Measurements from ENCODE around the gene INTS3. TPM values are rescaled to one million over a fixed set of nuclear protein-coding genes. Genes with fewer than 3 reads are reported as not detected.
A peak's percentile ranks its signal among the peaks of the same experiment; 100 is the strongest.

The INTS3 gene
- total RNA-seq, 2 donors from 2014 or later, result 63.8 to 68.8 TPM

DNA sequence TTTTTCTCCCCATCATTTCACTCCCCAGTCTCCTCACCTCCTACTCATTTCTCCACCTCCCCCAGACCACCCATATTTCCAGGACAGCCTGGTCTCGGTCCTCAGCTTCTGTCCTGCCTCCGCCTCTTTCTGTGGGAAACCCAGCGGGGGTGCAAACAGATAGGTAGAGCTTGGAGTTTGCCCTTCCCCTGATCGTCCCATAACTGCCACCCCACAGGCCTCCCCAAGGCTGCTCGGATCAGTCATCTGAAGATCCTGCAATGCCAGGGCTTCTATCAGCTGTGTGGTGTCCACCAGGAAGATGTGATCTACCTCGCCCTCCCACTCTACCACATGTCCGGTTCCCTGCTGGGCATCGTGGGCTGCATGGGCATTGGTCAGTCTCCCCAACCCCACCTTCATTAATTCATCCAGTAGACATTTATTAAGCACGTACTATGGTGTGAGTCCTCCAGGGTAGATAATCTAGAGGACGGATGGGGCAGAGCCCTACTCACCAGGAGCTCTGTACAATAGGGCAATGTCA, 49.1 kb downstream of the INTS3 start:
- Histone ChIP-seq H3K27ac (peak overlapping the region; percentile 83 to 91), H3K27me3 (replicated peaks; ENCODE audit: insufficient read depth) (no peaks in the 10 kb centered on the region), H3K36me3 (peaks cover 14% of the 10 kb centered on the region), H3K4me3 (peak overlapping the region; percentile 86), H3K4me1 (ENCODE audit: control insufficient read depth in 1 of 2, low read depth in 2 of 2) (peaks cover 35 to 69% of the 10 kb centered on the region in 2 donors), H3K9me3 (no peaks in the 10 kb centered on the region)
- TF ChIP-seq, protein P1, sequence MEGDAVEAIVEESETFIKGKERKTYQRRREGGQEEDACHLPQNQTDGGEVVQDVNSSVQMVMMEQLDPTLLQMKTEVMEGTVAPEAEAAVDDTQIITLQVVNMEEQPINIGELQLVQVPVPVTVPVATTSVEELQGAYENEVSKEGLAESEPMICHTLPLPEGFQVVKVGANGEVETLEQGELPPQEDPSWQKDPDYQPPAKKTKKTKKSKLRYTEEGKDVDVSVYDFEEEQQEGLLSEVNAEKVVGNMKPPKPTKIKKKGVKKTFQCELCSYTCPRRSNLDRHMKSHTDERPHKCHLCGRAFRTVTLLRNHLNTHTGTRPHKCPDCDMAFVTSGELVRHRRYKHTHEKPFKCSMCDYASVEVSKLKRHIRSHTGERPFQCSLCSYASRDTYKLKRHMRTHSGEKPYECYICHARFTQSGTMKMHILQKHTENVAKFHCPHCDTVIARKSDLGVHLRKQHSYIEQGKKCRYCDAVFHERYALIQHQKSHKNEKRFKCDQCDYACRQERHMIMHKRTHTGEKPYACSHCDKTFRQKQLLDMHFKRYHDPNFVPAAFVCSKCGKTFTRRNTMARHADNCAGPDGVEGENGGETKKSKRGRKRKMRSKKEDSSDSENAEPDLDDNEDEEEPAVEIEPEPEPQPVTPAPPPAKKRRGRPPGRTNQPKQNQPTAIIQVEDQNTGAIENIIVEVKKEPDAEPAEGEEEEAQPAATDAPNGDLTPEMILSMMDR (IDR thresholded peaks at IDR 0.05), result no peak
- ATAC-seq (ENCODE audit: insufficient number of reproducible peaks, low FRiP score, low read depth) (no peak), DNase-seq (ENCODE audit: low spot score) (no peak)

DNA sequence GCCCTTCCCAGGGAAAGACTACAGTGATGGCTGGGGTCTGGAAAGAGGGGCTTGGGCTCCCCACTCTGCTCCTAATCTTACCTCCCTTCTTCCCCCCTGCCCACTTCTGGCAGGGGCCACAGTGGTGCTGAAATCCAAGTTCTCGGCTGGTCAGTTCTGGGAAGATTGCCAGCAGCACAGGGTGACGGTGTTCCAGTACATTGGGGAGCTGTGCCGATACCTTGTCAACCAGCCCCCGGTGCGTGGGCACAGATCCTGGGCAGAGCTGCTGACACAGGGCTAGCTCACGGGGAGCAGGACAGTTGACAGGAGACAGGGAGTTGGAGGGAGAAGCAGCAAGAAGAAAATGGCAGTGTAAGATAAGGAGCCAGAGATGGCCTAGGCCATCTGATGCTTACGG, 49.8 kb downstream of the INTS3 start:
- Histone ChIP-seq H3K4me1 (ENCODE audit: control insufficient read depth in 1 of 2, low read depth in 2 of 2) (peaks cover 40 to 77% of the 10 kb centered on the region in 2 donors), H3K27ac (peak overlapping the region; percentile 83 to 91), H3K36me3 (peaks cover 8% of the 10 kb centered on the region), H3K27me3 (replicated peaks; ENCODE audit: insufficient read depth) (no peaks in the 10 kb centered on the region), H3K4me3 (peak overlapping the region; percentile 86), H3K9me3 (no peaks in the 10 kb centered on the region)
- ATAC-seq (ENCODE audit: insufficient number of reproducible peaks, low FRiP score, low read depth), result no peak
- TF ChIP-seq, protein P1 (IDR thresholded peaks at IDR 0.05), result no peak
- DNase-seq (ENCODE audit: low spot score), result peak; percentile 62

DNA sequence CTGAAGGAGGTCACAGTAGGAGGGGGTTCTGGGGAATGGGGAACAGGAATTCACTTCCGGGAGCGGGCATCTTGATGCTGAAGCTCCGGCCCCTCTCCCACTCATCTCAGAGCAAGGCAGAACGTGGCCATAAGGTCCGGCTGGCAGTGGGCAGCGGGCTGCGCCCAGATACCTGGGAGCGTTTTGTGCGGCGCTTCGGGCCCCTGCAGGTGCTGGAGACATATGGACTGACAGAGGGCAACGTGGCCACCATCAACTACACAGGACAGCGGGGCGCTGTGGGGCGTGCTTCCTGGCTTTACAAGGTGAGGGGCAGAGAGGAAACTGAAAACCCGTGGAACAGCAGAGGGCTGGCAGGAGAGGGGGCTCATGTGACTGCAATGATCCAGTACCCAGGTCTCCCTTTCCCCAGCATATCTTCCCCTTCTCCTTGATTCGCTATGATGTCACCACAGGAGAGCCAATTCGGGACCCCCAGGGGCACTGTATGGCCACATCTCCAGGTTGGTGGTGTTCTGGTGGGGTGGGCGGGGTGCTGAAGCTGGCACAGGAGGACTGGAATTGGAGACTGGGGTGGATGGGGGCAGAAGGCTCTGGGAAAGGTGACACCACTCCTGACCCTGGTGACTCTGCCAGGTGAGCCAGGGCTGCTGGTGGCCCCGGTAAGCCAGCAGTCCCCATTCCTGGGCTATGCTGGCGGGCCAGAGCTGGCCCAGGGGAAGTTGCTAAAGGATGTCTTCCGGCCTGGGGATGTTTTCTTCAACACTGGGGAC, 50.4 kb downstream of the INTS3 start:
- peak overlapping the region; percentile 86 for H3K4me3 ChIP-seq

DNA sequence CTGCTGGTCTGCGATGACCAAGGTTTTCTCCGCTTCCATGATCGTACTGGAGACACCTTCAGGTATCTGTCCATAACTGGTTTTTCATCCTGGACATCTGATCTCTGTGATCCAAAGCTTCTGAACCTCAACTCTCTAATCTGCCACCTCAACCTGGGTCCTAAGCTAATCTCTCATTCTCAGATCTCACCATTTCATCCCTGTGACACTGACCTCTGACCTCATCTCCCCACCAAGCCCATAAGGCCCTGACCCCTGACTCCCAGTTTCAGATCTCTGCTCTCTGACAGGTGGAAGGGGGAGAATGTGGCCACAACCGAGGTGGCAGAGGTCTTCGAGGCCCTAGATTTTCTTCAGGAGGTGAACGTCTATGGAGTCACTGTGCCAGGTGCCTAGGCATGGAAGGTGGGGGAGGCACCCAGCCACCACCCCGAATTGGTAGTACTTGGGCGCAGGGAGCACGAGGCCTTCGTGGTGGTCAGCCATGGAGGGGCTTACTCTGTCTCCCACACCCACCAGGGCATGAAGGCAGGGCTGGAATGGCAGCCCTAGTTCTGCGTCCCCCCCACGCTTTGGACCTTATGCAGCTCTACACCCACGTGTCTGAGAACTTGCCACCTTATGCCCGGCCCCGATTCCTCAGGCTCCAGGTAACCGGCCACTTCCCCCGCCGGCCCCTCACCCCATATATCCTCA, 51.1 kb downstream of the INTS3 start:
- no peaks in the 10 kb centered on the region for H3K27me3 ChIP-seq (replicated peaks; ENCODE audit: insufficient read depth)
- H3K27ac ChIP-seq, result peak overlapping the region; percentile 46 to 83
- no peak overlapping the region for H3K4me3 ChIP-seq
- peaks cover 38 to 72% of the 10 kb centered on the region in 2 donors for H3K4me1 ChIP-seq (ENCODE audit: control insufficient read depth in 1 of 2, low read depth in 2 of 2)
- no peaks in the 10 kb centered on the region for H3K9me3 ChIP-seq
- DNase-seq (ENCODE audit: low spot score) (no peak), ATAC-seq (ENCODE audit: insufficient number of reproducible peaks, low FRiP score, low read depth) (no peak)
- H3K36me3 ChIP-seq, result no peaks in the 10 kb centered on the region
- TF ChIP-seq, protein P1 (IDR thresholded peaks at IDR 0.05), result no peak

More for the DNA sequence above, 50.4 kb downstream of the INTS3 start:
- Histone ChIP-seq H3K36me3 (peaks cover 2% of the 10 kb centered on the region), H3K27me3 (replicated peaks; ENCODE audit: insufficient read depth) (no peaks in the 10 kb centered on the region), H3K9me3 (no peaks in the 10 kb centered on the region), H3K27ac (peak overlapping the region; percentile 83 to 91), H3K4me1 (ENCODE audit: control insufficient read depth in 1 of 2, low read depth in 2 of 2) (peaks cover 43 to 77% of the 10 kb centered on the region in 2 donors)
- DNase-seq (ENCODE audit: low spot score) (no peak), ATAC-seq (ENCODE audit: insufficient number of reproducible peaks, low FRiP score, low read depth) (no peak)
- TF ChIP-seq, protein P1 (IDR thresholded peaks at IDR 0.05), result no peak

Data from thoracic aorta (tissue), 2 donors.